ENCODE results near the gene NELFA.

The NELFA gene

DNA sequence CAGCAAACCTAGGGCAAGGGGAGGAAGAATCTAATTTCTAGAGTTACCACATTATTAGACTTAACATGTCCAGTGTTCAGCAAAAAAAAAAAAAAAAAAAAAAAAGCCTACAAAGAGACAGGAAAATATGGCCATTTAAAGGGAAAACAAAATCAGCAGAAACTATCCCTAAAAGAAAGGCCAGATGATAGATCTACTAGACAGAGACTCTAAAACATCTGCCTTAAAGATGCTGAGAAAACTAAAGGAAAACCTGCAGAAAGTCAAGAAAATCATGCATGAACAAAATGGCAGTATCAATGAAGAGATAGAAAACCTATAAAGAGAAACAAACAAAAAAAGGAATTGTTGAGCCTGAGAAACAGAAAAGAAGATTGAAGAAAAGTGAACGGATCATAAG lies 43.8 kb downstream of the NELFA start:
- no peak for DNase-seq (ENCODE audit: low spot score)

- no peak for DNase-seq (ENCODE audit: low spot score)
Observed at GRCh38 chr4:1964443-1964842, 44.3 kb downstream of the NELFA start.

DNA sequence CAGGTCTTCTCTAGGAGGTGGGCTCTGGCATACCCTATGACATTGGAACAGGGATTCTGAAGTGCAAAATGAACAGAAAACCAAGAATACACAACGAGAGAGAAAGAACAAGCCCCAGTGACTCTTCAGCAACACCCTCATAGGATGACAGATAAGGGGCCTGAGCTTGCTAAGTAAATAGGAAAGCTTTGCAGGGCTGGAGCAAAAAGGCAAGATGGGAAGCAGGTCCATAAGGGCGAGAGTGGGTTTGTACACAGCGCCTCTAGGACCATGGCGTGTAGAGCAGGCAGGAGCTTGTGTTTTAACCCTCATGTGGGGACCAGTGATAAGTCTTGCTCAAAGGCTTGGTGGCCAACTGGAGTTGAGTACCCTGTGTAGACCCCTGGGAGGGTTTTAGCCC lies 45.8 kb downstream of the NELFA start:
- no peak for DNase-seq (ENCODE audit: low spot score)

GRCh38 chr4:1961563-1961962 lies 47.2 kb downstream of the NELFA start:
- no peak for DNase-seq (ENCODE audit: low spot score)

DNA sequence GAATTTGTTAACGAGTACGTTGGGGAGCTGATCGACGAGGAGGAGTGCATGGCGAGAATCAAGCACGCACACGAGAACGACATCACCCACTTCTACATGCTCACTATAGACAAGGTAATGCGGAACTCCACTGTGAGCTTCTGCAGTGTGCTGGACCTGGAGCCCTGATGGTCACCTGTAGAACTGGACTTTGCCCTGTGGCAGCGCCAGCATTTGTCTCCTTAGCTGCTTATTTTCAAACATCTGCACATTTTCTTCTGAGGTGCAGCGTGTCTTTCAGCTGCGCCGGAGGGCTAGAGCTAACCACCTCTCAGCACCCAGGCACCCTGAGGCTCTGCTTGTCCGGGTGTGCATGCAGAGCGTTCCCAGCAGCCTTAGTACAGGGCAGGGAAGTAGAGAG lies 47.7 kb downstream of the NELFA start:
- no peak for DNase-seq (ENCODE audit: low spot score)

- peak; percentile 29 for DNase-seq (ENCODE audit: low spot score)
Observed at GRCh38 chr4:1960170-1960825, 48.5 kb downstream of the NELFA start.

DNA sequence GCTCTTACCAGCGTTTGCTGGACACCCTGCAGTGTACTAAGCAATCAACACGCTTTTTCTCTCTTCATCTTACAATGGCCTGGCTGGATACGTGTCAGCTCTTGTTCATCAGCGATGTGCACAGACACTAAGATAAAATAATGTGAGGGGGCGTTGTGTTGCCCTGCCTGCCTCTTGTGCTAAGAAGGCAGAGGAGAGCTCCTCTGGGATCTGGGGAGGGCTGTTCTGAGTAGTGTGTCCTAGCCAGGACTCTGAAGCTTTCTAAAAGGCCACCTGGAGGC lies 49.7 kb downstream of the NELFA start:
- DNase-seq (ENCODE audit: low spot score), result no peak

DNA sequence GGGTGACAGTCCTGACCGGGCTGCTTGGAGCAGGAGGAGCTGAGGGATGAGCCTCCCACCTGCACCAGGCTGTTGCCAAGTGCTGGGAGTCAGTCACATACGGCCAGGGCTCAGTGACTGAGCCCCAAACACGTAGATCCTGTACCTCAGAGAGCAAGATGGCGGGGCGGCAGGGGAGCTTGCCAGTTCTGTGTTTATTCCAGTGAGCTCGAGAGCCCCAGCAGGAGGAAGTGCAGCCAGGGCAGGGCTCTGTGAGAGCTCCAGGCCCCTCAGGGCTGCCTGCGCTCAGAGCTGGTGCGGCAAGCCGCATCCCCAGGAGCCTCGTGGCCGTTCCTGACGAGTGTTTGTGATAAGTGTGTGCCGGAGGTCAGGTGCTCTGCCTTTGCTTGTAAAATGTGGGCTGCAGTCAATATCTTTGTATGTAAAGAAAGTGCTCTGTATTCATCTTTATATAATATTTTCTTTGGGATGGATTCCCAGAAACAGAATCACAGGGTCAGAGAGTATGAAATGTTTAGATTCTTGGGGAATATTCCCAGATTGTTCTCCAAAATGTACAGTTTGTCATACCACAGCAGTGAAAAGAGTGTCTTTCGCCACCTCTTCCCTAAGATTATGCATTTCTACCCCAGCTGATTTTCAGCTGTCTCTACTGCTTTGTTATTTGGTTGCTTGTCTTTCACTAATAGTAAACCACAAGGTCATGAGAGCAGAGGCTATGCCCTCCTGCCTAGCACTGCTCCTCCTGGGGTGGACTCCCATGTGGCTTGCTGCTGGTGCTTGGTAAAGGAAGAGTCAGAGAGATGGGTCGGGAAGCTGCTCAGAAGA lies 50.3 kb downstream of the NELFA start:
- no peak for DNase-seq (ENCODE audit: low spot score)

- DNase-seq (ENCODE audit: low spot score), result no peak
Observed at GRCh38 chr4:1956631-1957030, 52.1 kb downstream of the NELFA start.

DNA sequence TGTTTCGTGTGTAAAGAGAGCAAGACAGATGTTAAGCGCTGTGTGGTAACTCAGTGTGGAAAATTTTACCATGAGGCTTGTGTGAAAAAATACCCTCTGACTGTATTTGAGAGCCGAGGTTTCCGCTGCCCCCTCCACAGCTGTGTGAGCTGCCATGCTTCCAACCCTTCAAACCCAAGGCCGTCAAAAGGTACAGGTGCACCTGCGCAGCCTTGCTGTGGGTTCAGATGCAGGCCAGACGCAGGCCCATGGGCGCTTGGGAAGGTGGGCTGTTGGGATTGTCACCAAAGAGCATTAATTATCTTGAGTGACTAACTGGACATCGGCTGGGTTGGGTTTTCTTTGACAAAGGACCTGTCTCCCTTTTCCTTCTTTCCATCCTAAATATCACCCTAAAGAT lies 55.4 kb downstream of the NELFA start:
- DNase-seq (ENCODE audit: low spot score), result no peak

- no peak for DNase-seq (ENCODE audit: low spot score)
Observed at GRCh38 chr4:1952719-1953118, 56.1 kb downstream of the NELFA start.

DNA sequence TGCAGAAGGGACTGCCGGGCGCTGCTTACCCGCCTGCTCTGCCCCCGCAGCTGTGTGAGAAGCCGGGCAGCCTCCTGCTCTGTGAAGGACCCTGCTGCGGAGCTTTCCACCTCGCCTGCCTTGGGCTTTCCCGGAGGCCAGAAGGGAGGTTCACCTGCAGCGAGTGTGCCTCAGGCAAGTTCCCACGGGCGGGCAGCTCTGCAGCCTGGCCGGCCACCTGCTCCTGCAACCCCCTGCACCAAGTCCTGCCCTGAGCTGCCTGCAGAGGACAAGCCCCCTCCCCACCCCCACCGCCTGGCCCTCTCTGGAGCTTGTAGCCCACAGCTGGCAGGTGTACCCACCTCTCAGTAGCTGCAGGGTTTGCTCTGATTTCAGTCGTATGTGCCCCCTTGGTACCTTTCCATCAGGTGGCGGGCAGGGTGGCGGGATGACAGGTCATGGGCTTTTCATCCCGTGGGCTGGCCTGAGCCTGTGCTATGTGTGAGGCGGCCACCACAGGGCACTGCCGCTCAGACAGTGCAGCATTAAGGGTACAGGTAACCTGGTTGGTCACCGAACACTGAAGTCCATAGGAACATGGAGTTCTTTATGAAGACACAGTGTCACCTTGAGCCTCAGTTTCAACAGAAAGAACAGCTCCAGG lies 56.6 kb downstream of the NELFA start:
- DNase-seq (ENCODE audit: low spot score), result no peak

- no peak for DNase-seq (ENCODE audit: low spot score)
Observed at GRCh38 chr4:1950369-1950768, 58.4 kb downstream of the NELFA start.

DNA sequence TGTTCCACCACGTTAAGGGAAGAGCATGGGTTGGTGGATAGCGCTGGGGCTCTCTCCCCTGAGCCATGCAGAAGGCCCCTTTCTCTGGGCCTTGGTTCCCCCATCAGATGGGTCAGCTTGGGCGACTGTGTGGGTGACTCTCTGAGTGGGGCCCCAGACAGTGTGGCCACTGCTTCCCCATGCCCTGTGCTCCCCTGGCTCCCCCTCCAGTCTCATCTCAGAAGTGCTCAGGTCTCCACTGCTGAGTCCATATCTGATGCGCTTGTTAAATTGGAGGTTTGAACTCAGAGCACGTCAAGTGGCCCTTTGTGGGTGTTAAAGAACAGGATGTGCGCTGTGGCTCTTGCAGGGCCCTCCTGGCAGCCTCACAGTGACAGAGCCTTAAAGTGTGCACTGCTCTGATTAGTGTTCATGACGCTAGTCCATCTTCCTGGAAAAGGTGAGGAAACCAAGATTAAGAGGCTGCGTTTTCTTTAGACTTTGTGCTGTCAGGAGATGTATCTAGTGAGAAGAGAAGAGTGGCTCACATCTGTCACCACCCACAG lies 59.8 kb downstream of the NELFA start:
- DNase-seq (ENCODE audit: low spot score), result no peak

DNA sequence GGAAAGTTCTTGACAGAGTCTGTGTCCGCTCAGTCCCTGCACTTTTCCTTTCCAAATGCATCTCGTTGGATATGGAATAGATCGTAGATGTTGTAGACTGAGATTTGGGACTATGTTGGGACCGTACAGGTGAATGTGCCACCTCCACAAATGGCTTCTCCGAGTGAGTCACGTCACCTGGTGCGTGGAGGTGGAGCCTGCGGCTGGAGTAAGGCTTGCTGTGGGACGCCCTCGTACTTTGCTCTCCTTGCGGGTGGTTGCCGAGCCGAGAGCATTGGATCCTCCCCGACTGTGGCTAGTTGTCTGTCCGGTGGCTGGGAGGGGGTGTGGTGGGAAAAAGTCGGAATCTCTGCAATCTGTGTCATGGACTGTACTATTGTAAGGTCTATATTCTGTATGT lies 60.5 kb downstream of the NELFA start:
- no peak for DNase-seq (ENCODE audit: low spot score)

GRCh38 chr4:1945912-1946311 lies 62.9 kb downstream of the NELFA start:
- no peak for DNase-seq (ENCODE audit: low spot score)

DNA sequence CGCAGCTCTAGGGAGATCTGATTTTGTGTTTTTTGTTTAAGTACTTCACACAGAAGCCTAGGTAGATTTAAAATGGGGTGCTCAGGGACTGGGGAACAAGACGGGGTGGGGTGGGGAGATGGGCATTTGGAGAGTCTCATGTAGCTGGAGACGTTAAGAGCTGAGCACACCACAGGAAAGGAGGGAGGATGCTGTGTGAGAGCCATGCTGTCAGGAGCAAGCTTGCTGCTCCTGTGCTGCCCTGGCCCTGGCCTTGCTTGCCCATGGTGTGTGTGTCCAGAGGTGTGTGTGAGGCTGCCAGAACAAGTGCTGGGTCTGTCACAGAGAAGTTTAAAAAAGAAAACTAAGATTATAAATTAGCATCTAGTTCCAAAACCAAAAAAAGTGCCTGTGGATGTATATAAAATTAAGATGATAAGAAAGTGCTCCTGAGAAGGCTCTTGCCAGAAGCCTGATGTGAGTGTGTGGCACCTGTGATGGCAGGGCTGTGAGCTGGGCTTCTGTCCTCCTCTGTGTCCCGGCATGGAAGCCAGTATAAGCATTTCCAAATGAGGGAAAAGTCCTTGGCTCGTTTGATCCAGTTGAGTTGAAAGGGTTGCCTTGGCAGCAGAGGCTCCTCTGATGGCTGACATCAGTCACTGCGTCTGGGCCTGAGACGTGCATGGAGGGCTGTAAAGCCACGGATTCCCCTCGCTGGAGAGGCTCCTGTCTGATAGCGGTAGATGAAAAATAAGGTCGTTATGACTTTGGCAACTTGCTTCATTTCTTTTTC lies 63.5 kb downstream of the NELFA start:
- no peak for DNase-seq (ENCODE audit: low spot score)

GRCh38 chr4:1943928-1944327 lies 64.8 kb downstream of the NELFA start:
- no peak for DNase-seq (ENCODE audit: low spot score)

DNA sequence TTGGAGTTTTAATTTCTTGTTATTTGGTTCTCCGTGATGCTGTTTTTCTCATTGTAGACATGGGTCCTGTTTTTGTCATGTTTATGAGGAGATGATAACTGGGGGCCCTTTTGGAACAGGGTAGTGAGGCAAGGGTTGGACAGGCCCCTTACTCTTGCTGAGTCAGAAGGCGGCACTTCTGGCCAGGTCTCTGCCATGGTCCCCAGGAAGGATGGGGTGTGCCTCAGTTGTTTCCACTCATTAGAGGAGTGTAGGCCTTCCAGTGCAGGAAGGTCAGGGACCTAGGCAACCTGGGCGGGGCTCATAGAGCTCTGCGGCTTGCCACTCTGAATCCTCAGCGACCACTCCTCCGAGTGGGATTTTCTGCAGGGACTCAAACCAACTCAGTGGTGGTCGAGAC lies 68.2 kb downstream of the NELFA start:
- no peak for DNase-seq (ENCODE audit: low spot score)

- DNase-seq (ENCODE audit: low spot score), result peak; percentile 83
Observed at GRCh38 chr4:1939664-1940509, 68.9 kb downstream of the NELFA start.

GRCh38 chr4:1938027-1938426 lies 70.7 kb downstream of the NELFA start:
- DNase-seq (ENCODE audit: low spot score), result no peak

DNA sequence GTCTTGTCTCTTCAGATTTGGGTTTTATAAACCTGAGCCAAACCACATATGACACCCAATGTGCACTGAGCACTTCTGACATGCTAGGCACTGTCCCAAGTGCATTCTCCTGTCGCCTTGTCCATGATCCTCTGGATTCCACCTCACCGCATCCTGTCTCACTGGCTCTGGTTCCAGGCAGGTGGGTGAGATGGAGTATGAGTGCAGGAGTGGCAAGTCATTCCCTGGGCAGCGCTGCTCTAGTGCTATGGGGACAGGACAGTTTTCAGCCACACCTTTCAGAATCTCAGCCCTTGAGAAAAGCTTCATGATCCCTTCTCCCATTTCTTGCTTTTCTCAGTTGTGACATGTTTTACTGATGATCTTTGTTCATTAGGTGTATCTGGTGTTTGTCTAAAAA lies 71.2 kb downstream of the NELFA start:
- DNase-seq (ENCODE audit: low spot score), result no peak

All from AG08396 (cell line).